Neuron (in vitro differentiated cells): Measurements from ENCODE around the gene MUC5AC.

ENCODE experiments used
- H2AFZ ChIP-seq: one replicate; pipeline ENCODE4 v1.6.1; 2013; ENCODE audit warnings: low read depth, mild to moderate bottlenecking, inconsistent platforms, low read length, moderate library complexity
- H3K27me3 ChIP-seq: one replicate; pipeline ENCODE4 v1.6.1; 2013; ENCODE audit warnings: low read length; ENCODE audit not compliant: insufficient read depth
- H3K36me3 ChIP-seq: one replicate; pipeline ENCODE4 v1.6.1; 2013; ENCODE audit warnings: low read length; ENCODE audit not compliant: insufficient read depth
- H3K4me1 ChIP-seq: one replicate; pipeline ENCODE4 v1.6.1; 2013; ENCODE audit warnings: low read length; ENCODE audit not compliant: insufficient read depth
- H3K4me3 ChIP-seq: 2 replicates; pipeline ENCODE4 v1.5.1; 2013; ENCODE audit warnings: mild to moderate bottlenecking, low read length, moderate library complexity
- H3K9me3 ChIP-seq: one replicate; pipeline ENCODE4 v1.6.1; 2013; ENCODE audit warnings: low read length

MUC5AC gene

GRCh38 chr11:1200611-1201191, 42.9 kb downstream of the MUC5AC start:
- Histone ChIP-seq H3K27me3 (peaks cover 23% of the 10 kb centered on the region), H3K9me3 (no peaks in the 10 kb centered on the region), H3K4me1 (no peaks in the 10 kb centered on the region), H3K36me3 (no peaks in the 10 kb centered on the region), H3K4me3 (no peak overlapping the region), H2AFZ (no peak overlapping the region)

GRCh38 chr11:1201395-1202153, 43.8 kb downstream of the MUC5AC start:
- no peak overlapping the region for H3K4me3 ChIP-seq
- H3K9me3 ChIP-seq: no peaks in the 10 kb centered on the region

GRCh38 chr11:1202154-1202775, 44.5 kb downstream of the MUC5AC start:
- H3K27me3 ChIP-seq: peaks cover 23% of the 10 kb centered on the region
- no peaks in the 10 kb centered on the region for H3K9me3 ChIP-seq
- H3K4me1 ChIP-seq: no peaks in the 10 kb centered on the region
- H2AFZ ChIP-seq: no peak overlapping the region
- H3K36me3 ChIP-seq: no peaks in the 10 kb centered on the region
- no peak overlapping the region for H3K4me3 ChIP-seq

More at GRCh38 chr11:1201395-1202153, 43.8 kb downstream of the MUC5AC start:
- Histone ChIP-seq H2AFZ (no peak overlapping the region), H3K27me3 (peaks cover 23% of the 10 kb centered on the region), H3K36me3 (no peaks in the 10 kb centered on the region), H3K4me1 (no peaks in the 10 kb centered on the region)

GRCh38 chr11:1202776-1203504, 45.2 kb downstream of the MUC5AC start:
- no peak overlapping the region for H3K4me3 ChIP-seq
- no peaks in the 10 kb centered on the region for H3K4me1 ChIP-seq
- H3K9me3 ChIP-seq: no peaks in the 10 kb centered on the region

GRCh38 chr11:1203505-1204271, 45.9 kb downstream of the MUC5AC start:
- H3K4me3 ChIP-seq: no peak overlapping the region
- H3K4me1 ChIP-seq: no peaks in the 10 kb centered on the region
- peaks cover 19% of the 10 kb centered on the region for H3K27me3 ChIP-seq
- H2AFZ ChIP-seq: no peak overlapping the region
- no peaks in the 10 kb centered on the region for H3K36me3 ChIP-seq
- H3K9me3 ChIP-seq: no peaks in the 10 kb centered on the region

More at GRCh38 chr11:1202776-1203504, 45.2 kb downstream of the MUC5AC start:
- Histone ChIP-seq H2AFZ (no peak overlapping the region), H3K36me3 (no peaks in the 10 kb centered on the region), H3K27me3 (peaks cover 23% of the 10 kb centered on the region)

GRCh38 chr11:1204381-1205101, 46.8 kb downstream of the MUC5AC start:
- Histone ChIP-seq H3K4me3 (no peak overlapping the region), H3K4me1 (no peaks in the 10 kb centered on the region), H2AFZ (no peak overlapping the region), H3K27me3 (peaks cover 11% of the 10 kb centered on the region), H3K36me3 (no peaks in the 10 kb centered on the region), H3K9me3 (no peaks in the 10 kb centered on the region)

GRCh38 chr11:1205121-1205986, 47.6 kb downstream of the MUC5AC start:
- Histone ChIP-seq H2AFZ (no peak overlapping the region), H3K9me3 (no peaks in the 10 kb centered on the region), H3K27me3 (peaks cover 4% of the 10 kb centered on the region), H3K4me1 (no peaks in the 10 kb centered on the region), H3K4me3 (no peak overlapping the region), H3K36me3 (no peaks in the 10 kb centered on the region)

GRCh38 chr11:1205987-1206331, 48.2 kb downstream of the MUC5AC start:
- Histone ChIP-seq H3K4me1 (no peaks in the 10 kb centered on the region), H3K36me3 (no peaks in the 10 kb centered on the region), H2AFZ (no peak overlapping the region), H3K9me3 (no peaks in the 10 kb centered on the region), H3K27me3 (peaks cover 3% of the 10 kb centered on the region), H3K4me3 (no peak overlapping the region)

- H3K27me3 ChIP-seq: peaks cover 3% of the 10 kb centered on the region
- no peak overlapping the region for H2AFZ ChIP-seq
- H3K4me1 ChIP-seq: no peaks in the 10 kb centered on the region
- no peaks in the 10 kb centered on the region for H3K9me3 ChIP-seq
- no peaks in the 10 kb centered on the region for H3K36me3 ChIP-seq
- no peak overlapping the region for H3K4me3 ChIP-seq
Observed at GRCh38 chr11:1206391-1207271, 48.9 kb downstream of the MUC5AC start.

- H3K4me3 ChIP-seq: no peak overlapping the region
- H3K4me1 ChIP-seq: no peaks in the 10 kb centered on the region
- no peak overlapping the region for H2AFZ ChIP-seq
- peaks cover 3% of the 10 kb centered on the region for H3K27me3 ChIP-seq
- H3K36me3 ChIP-seq: no peaks in the 10 kb centered on the region
- H3K9me3 ChIP-seq: peaks cover 2% of the 10 kb centered on the region
Observed at GRCh38 chr11:1207401-1208143, 49.8 kb downstream of the MUC5AC start.
